ENCODE results near the gene IQCH.

IQCH gene

DNA sequence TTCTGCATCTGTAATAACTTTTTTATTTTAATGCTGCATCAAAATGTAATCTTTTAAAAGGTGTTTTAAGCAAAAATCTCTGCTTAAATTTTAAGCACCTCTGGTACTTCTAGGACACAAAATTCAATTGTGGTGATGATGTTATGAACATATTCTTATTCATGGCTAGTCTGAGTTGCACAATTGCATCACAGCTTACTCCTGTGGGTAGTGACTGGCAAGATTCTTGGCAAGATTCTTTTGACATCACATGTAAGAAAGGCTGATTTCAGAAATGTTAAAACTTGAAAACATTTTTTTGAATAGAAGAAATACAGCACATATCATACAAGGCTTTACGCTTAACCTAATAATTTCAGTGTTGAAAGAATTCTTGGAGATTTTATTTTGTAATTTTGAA is 35.7 kb downstream of the IQCH start:
- no peaks in the 10 kb centered on the region for H3K27me3 ChIP-seq (ENCODE audit: control insufficient read depth in 5 of 5, insufficient read depth in 4 of 5, low read length in 5 of 5)
- no peaks in the 10 kb centered on the region for H3K36me3 ChIP-seq (ENCODE audit: control insufficient read depth in 5 of 5, insufficient read depth in 5 of 5, low read length in 5 of 5)
- H3K4me1 ChIP-seq (ENCODE audit: control insufficient read depth in 5 of 5, insufficient read depth in 5 of 5, low read length in 5 of 5) = no peaks in the 10 kb centered on the region
- H3K9me3 ChIP-seq (ENCODE audit: control insufficient read depth in 5 of 5, low read length in 5 of 5) = peaks cover 0 to 5% (median 0%) of the 10 kb centered on the region in 5 donors
- H3K9ac ChIP-seq (ENCODE audit: low read length in 5 of 5) = no peak overlapping the region
- H3K4me3 ChIP-seq (ENCODE audit: low read depth in 1 of 5, low read length in 5 of 5) = no peak overlapping the region
- no peak overlapping the region for H3K27ac ChIP-seq (ENCODE audit: low read depth, low read length)

DNA sequence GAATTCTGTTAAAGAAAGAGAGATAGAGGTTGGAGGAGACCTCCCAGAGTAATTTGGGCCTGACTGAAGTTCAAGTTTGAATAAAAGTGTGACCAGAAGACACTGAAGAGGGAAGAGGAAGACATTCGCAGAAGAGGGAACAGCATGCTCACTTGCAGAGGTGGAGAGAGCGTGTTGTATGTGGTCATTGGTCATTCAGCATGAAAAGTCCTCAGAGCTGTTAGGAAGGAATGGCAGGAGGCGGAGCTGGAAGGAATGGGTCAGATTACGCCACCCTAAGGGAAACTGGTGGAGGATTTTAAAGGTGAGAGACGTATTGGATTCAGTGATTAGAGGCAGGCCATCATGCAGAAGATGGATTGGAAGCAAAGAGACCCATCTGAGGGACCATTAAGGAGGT is 41.6 kb downstream of the IQCH start:
- H3K36me3 ChIP-seq (ENCODE audit: control insufficient read depth in 5 of 5, insufficient read depth in 5 of 5, low read length in 5 of 5) = no peaks in the 10 kb centered on the region
- no peak overlapping the region for H3K27ac ChIP-seq (ENCODE audit: low read depth, low read length)
- H3K9ac ChIP-seq (ENCODE audit: low read length in 5 of 5) = no peak overlapping the region
- H3K4me1 ChIP-seq (ENCODE audit: control insufficient read depth in 5 of 5, insufficient read depth in 5 of 5, low read length in 5 of 5) = peaks cover 0 to 6% (median 0%) of the 10 kb centered on the region in 5 donors
- no peaks in the 10 kb centered on the region for H3K9me3 ChIP-seq (ENCODE audit: control insufficient read depth in 5 of 5, low read length in 5 of 5)
- no peak overlapping the region for H3K4me3 ChIP-seq (ENCODE audit: low read depth in 1 of 5, low read length in 5 of 5)
- no peaks in the 10 kb centered on the region for H3K27me3 ChIP-seq (ENCODE audit: control insufficient read depth in 5 of 5, insufficient read depth in 4 of 5, low read length in 5 of 5)

DNA sequence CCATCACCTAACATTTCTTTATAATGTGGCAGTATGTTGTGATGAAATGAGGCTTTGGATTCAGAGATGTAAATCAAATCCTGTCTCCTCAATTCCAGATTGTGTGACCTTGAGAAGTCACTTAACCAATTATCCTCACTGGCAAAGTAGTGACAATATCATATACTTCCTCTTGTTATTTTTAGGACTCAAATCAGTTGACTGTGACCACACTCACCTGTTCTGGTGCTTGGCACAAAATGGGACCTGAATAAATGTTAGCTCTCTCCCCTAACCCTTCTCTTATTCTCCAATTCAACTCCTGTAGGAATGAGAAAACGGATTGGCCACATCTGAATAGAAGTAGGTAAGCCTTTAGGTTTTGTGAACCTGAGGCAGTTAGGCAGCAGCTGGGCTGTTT is 42.1 kb downstream of the IQCH start:
- Histone ChIP-seq H3K9ac (ENCODE audit: low read length in 5 of 5) (no peak overlapping the region), H3K36me3 (ENCODE audit: control insufficient read depth in 5 of 5, insufficient read depth in 5 of 5, low read length in 5 of 5) (no peaks in the 10 kb centered on the region), H3K27ac (ENCODE audit: low read depth, low read length) (no peak overlapping the region), H3K4me1 (ENCODE audit: control insufficient read depth in 5 of 5, insufficient read depth in 5 of 5, low read length in 5 of 5) (peaks cover 0 to 6% (median 0%) of the 10 kb centered on the region in 5 donors), H3K4me3 (ENCODE audit: low read depth in 1 of 5, low read length in 5 of 5) (no peak overlapping the region), H3K9me3 (ENCODE audit: control insufficient read depth in 5 of 5, low read length in 5 of 5) (no peaks in the 10 kb centered on the region), H3K27me3 (ENCODE audit: control insufficient read depth in 5 of 5, insufficient read depth in 4 of 5, low read length in 5 of 5) (no peaks in the 10 kb centered on the region)

DNA sequence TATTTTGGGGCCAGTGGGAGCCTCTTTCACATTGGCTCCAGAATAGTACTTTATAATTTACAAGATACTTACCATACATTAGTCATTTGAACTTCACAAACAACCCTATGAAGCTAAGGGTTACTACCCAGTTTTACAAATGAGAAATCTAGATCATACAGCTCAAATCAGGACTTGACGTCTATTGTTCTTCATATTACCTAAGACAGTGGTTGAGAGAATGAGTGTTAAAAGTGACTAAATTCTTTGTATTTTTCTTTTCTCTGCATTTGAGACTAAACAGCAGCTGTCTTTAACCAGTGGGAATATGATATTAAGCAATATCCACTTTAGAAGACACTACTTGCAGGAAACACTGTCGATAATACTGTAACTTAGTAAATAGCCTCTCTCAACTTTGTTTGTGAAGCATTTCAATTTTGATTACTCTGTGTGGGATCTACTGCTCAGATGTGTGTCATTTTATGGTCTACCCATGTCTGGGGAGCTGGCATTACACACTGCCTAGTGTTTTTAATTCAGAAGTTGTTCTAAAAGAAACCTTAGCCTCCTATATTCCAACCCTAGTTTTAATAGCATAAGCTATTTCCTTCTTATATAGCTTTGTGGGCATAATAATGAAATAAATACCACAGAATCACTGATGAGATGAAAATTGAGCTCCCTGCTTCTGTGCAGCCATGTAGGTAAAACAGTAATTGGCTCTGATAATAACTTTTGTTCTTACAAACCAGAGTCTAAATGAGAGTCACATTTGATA is 45.9 kb downstream of the IQCH start:
- H3K4me3 ChIP-seq (ENCODE audit: low read depth in 1 of 5, low read length in 5 of 5) = no peak overlapping the region
- H3K9ac ChIP-seq (ENCODE audit: low read length in 5 of 5) = no peak overlapping the region
- H3K9me3 ChIP-seq (ENCODE audit: control insufficient read depth in 5 of 5, low read length in 5 of 5) = no peaks in the 10 kb centered on the region
- H3K4me1 ChIP-seq (ENCODE audit: control insufficient read depth in 5 of 5, insufficient read depth in 5 of 5, low read length in 5 of 5) = peaks cover 0 to 6% (median 0%) of the 10 kb centered on the region in 5 donors
- H3K27ac ChIP-seq (ENCODE audit: low read depth, low read length) = no peak overlapping the region
- H3K27me3 ChIP-seq (ENCODE audit: control insufficient read depth in 5 of 5, insufficient read depth in 4 of 5, low read length in 5 of 5) = no peaks in the 10 kb centered on the region
- no peaks in the 10 kb centered on the region for H3K36me3 ChIP-seq (ENCODE audit: control insufficient read depth in 5 of 5, insufficient read depth in 5 of 5, low read length in 5 of 5)

DNA sequence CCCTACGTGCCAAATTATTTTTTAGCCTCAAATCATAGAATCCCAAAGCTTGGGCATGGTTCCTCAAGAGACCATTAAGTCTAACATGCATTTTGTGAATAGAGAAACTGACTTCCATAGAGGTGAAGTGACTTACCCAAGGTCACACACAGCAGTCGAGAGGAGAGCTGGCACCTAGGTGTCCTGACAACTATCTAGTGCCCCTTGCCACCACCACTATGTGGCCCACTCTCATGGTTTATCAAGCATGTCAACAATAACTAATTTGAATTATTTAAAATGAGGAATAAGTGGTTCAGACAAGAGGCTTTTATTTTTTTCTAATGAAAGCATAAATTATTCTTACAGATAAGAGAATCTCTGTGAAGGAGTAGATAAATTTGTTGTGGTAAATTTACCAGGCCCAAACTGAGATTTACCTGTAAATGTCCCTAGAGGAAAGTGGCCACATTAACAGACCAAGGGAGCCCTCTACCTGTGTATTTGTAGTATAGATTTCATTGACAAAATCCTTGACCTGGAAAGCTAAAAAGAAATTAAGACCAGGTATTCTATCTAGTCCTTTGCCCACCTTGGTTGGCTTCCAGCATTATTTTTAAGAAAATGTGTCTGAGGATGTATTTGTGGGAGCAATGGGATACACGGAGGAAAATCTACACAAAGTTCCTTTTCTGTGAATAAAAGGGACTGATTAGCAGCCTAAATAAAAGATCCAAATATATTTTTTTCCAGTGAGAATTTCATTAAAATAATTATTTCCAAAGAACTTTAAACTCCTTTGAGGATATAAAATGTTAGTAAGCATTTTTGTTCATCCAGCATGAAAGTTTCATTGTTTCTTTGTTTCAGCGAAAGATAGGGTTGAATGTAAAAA is 49.1 kb downstream of the IQCH start:
- Histone ChIP-seq H3K36me3 (ENCODE audit: control insufficient read depth in 5 of 5, insufficient read depth in 5 of 5, low read length in 5 of 5) (no peaks in the 10 kb centered on the region), H3K27ac (ENCODE audit: low read depth, low read length) (no peak overlapping the region), H3K4me3 (ENCODE audit: low read depth in 1 of 5, low read length in 5 of 5) (no peak overlapping the region), H3K9ac (ENCODE audit: low read length in 5 of 5) (no peak overlapping the region), H3K4me1 (ENCODE audit: control insufficient read depth in 5 of 5, insufficient read depth in 5 of 5, low read length in 5 of 5) (peaks cover 0 to 6% (median 2%) of the 10 kb centered on the region in 5 donors), H3K9me3 (ENCODE audit: control insufficient read depth in 5 of 5, low read length in 5 of 5) (no peaks in the 10 kb centered on the region), H3K27me3 (ENCODE audit: control insufficient read depth in 5 of 5, insufficient read depth in 4 of 5, low read length in 5 of 5) (no peaks in the 10 kb centered on the region)

DNA sequence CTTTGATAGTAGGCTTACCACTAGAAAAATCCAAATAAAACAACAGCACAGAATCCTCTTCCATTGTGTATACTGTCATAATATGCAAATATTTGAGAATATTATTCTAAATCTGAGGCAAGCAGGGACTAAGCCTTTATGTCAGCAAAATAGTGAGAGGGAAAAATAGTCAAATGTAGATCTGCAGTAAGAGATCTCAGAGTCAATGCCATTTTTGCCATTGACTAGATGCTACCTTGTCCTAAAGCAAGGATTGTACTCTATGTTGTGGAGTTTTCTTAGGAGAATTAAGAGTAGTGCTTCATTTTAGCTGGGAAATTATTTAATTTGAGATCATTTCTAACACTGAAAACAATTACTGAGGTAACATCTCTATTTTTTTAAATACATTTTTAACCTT is 50.2 kb downstream of the IQCH start:
- peaks cover 0 to 6% (median 2%) of the 10 kb centered on the region in 5 donors for H3K4me1 ChIP-seq (ENCODE audit: control insufficient read depth in 5 of 5, insufficient read depth in 5 of 5, low read length in 5 of 5)
- no peaks in the 10 kb centered on the region for H3K9me3 ChIP-seq (ENCODE audit: control insufficient read depth in 5 of 5, low read length in 5 of 5)
- H3K4me3 ChIP-seq (ENCODE audit: low read depth in 1 of 5, low read length in 5 of 5) = no peak overlapping the region
- H3K27me3 ChIP-seq (ENCODE audit: control insufficient read depth in 5 of 5, insufficient read depth in 4 of 5, low read length in 5 of 5) = no peaks in the 10 kb centered on the region
- no peak overlapping the region for H3K27ac ChIP-seq (ENCODE audit: low read depth, low read length)
- H3K9ac ChIP-seq (ENCODE audit: low read length in 5 of 5) = no peak overlapping the region
- no peaks in the 10 kb centered on the region for H3K36me3 ChIP-seq (ENCODE audit: control insufficient read depth in 5 of 5, insufficient read depth in 5 of 5, low read length in 5 of 5)

DNA sequence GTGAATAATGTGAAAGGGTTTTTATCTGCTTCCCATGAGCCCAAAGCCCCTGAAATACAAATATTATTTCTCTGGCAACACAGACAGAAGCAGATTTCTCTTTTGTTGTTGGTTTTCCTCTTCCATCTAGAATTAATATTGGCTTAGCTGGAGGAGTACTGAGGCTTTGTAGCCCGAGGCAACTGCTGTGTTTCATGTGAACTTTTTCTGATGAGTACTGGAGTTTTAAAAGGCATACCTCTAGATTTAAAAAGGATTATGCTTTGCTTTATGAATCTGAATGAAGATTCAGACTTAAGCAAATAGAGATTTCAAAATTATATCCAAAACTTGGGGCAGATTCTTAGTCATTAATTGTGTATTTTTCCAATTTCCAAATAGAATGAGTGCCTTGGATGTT is 50.9 kb downstream of the IQCH start:
- Histone ChIP-seq H3K9me3 (ENCODE audit: control insufficient read depth in 5 of 5, low read length in 5 of 5) (no peaks in the 10 kb centered on the region), H3K4me1 (ENCODE audit: control insufficient read depth in 5 of 5, insufficient read depth in 5 of 5, low read length in 5 of 5) (peaks cover 0 to 3% (median 2%) of the 10 kb centered on the region in 5 donors), H3K9ac (ENCODE audit: low read length in 5 of 5) (no peak overlapping the region), H3K27me3 (ENCODE audit: control insufficient read depth in 5 of 5, insufficient read depth in 4 of 5, low read length in 5 of 5) (no peaks in the 10 kb centered on the region), H3K27ac (ENCODE audit: low read depth, low read length) (no peak overlapping the region), H3K4me3 (ENCODE audit: low read depth in 1 of 5, low read length in 5 of 5) (no peak overlapping the region), H3K36me3 (ENCODE audit: control insufficient read depth in 5 of 5, insufficient read depth in 5 of 5, low read length in 5 of 5) (no peaks in the 10 kb centered on the region)

DNA sequence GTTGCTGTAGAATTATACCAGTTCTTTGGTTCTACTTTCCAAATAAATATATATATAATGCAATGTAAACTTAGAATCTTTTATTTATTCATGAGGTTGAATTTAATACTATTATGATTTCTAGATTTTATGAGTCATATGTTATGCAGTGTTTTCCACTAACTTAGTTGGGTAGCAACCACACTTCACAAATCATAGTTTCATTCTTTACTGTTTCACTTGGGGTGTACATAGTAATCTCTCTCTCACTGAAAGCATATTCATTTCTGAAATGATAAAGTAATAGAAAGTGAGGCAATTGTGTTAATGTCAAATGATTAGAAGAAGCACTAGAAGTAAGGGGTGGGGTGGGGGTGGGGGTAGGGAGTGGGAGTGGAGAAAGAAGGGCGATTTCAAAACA is 52.6 kb downstream of the IQCH start:
- H3K27ac ChIP-seq (ENCODE audit: low read depth, low read length) = no peak overlapping the region
- peaks cover 0 to 2% (median 0%) of the 10 kb centered on the region in 5 donors for H3K4me1 ChIP-seq (ENCODE audit: control insufficient read depth in 5 of 5, insufficient read depth in 5 of 5, low read length in 5 of 5)
- H3K9me3 ChIP-seq (ENCODE audit: control insufficient read depth in 5 of 5, low read length in 5 of 5) = no peaks in the 10 kb centered on the region
- H3K27me3 ChIP-seq (ENCODE audit: control insufficient read depth in 5 of 5, insufficient read depth in 4 of 5, low read length in 5 of 5) = no peaks in the 10 kb centered on the region
- no peak overlapping the region for H3K9ac ChIP-seq (ENCODE audit: low read length in 5 of 5)
- no peak overlapping the region for H3K4me3 ChIP-seq (ENCODE audit: low read depth in 1 of 5, low read length in 5 of 5)
- no peaks in the 10 kb centered on the region for H3K36me3 ChIP-seq (ENCODE audit: control insufficient read depth in 5 of 5, insufficient read depth in 5 of 5, low read length in 5 of 5)

DNA sequence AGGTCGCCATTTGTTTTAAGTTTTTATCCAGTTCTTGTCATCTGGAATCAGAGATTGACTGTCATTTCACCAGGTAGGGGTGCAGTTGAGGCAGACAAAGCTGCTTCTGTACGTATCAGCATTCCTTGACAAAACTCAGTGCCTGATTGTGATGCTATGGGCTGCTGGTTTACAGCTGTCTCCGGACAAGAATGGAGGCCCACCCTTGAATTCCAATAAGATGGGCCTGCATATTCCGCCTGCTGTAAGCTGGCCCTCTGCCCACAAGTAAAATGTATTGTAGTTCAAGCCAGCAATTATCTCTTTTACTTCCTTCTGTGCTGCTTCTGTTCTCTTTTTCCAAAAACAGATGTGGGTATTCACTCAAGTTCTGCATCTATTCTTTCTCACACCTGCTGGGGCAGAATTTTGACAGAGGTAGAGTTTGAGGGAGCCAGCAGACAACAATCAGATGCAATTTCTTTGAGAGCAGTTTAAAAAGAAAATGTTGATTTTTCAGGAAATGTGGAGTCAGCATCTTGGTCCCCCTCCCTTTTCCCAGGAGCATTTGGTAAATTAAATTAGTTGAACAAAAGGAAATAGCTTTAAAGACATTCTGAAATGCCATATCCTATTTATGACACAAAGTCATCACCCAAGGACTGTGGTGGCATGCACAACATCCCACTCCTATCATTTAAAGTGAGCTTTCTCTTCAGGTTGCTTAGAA is 53.5 kb downstream of the IQCH start:
- H3K9me3 ChIP-seq (ENCODE audit: control insufficient read depth in 5 of 5, low read length in 5 of 5) = no peaks in the 10 kb centered on the region
- H3K27me3 ChIP-seq (ENCODE audit: control insufficient read depth in 5 of 5, insufficient read depth in 4 of 5, low read length in 5 of 5) = no peaks in the 10 kb centered on the region
- peaks cover 0 to 2% (median 0%) of the 10 kb centered on the region in 5 donors for H3K4me1 ChIP-seq (ENCODE audit: control insufficient read depth in 5 of 5, insufficient read depth in 5 of 5, low read length in 5 of 5)
- no peaks in the 10 kb centered on the region for H3K36me3 ChIP-seq (ENCODE audit: control insufficient read depth in 5 of 5, insufficient read depth in 5 of 5, low read length in 5 of 5)
- no peak overlapping the region for H3K4me3 ChIP-seq (ENCODE audit: low read depth in 1 of 5, low read length in 5 of 5)
- H3K27ac ChIP-seq (ENCODE audit: low read depth, low read length) = no peak overlapping the region
- no peak overlapping the region for H3K9ac ChIP-seq (ENCODE audit: low read length in 5 of 5)

DNA sequence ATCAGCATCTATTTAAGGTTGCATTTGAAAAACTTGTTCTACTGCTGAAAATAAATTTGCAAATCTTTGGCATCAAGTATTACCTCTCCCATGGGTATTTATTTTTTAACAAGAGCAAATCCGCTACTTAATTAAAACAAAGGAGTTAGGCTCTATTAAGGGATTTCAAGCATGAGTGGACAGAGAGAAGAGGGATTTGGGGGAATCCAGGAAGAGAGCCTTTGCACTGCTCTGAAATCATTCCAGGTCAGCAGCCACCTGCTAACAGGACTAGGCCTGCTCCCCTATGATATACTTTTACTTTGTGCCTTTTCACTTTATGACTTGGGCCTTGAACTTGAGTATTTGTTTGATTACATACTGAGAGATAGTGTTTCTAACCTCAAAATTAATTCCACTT is 57.1 kb downstream of the IQCH start:
- no peak overlapping the region for H3K9ac ChIP-seq (ENCODE audit: low read length in 5 of 5)
- no peaks in the 10 kb centered on the region for H3K27me3 ChIP-seq (ENCODE audit: control insufficient read depth in 5 of 5, insufficient read depth in 4 of 5, low read length in 5 of 5)

More for the DNA sequence above, 57.1 kb downstream of the IQCH start:
- no peak overlapping the region for H3K4me3 ChIP-seq (ENCODE audit: low read depth in 1 of 5, low read length in 5 of 5)
- no peak overlapping the region for H3K27ac ChIP-seq (ENCODE audit: low read depth, low read length)
- H3K4me1 ChIP-seq (ENCODE audit: control insufficient read depth in 5 of 5, insufficient read depth in 5 of 5, low read length in 5 of 5) = peaks cover 0 to 2% (median 0%) of the 10 kb centered on the region in 5 donors
- no peaks in the 10 kb centered on the region for H3K36me3 ChIP-seq (ENCODE audit: control insufficient read depth in 5 of 5, insufficient read depth in 5 of 5, low read length in 5 of 5)
- H3K9me3 ChIP-seq (ENCODE audit: control insufficient read depth in 5 of 5, low read length in 5 of 5) = no peaks in the 10 kb centered on the region

Measured in subcutaneous abdominal adipose tissue (tissue), 5 donors.